ENCODE data around the gene H1-8.

H1-8 gene

GRCh38 chr3:129574206-129574605 is 31.2 kb downstream of the H1-8 start:
- no peak for DNase-seq (ENCODE audit: low read depth)

DNA sequence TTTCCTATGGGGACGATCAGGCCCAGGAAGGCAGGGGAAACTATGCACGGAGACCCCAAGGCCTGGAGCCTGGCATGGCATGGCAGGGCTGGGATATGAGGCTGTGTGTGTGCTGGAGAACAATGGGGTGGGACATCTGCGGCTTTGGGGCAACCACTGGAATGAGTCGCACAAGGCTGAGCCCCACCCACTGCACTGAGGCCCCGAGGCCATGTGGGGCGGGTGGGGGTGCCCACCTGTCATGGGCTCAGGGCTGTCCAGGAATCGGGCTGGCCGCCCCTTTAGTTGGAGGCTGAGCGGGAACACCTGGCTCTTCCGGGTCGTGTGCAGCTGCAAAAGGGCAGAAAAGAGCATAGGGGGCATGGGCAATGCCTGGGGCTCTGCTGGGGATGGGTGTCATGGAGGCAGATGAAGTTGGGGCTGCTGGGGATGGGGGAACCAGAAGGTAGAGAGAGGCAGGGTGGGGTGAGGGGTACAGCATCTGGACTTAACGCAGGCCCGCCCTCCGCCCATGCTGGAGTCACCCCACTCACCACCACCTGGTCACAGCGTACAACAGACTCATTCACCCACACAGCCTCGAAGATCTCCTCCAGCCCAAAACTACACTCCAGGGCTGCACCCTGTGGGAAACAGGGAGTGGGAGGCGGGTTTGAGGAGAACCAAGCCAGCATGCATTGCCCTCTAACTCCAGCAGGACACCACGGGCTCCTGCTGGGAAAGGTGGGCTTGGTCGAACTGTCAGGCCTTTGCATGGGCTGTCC is 32.4 kb downstream of the H1-8 start:
- no peak for DNase-seq (ENCODE audit: low read depth)

GRCh38 chr3:129575997-129576384 is 33.0 kb downstream of the H1-8 start:
- no peak for DNase-seq (ENCODE audit: low read depth)

GRCh38 chr3:129576514-129577352 is 33.8 kb downstream of the H1-8 start:
- DNase-seq (ENCODE audit: low read depth), result peak; percentile 28

DNA sequence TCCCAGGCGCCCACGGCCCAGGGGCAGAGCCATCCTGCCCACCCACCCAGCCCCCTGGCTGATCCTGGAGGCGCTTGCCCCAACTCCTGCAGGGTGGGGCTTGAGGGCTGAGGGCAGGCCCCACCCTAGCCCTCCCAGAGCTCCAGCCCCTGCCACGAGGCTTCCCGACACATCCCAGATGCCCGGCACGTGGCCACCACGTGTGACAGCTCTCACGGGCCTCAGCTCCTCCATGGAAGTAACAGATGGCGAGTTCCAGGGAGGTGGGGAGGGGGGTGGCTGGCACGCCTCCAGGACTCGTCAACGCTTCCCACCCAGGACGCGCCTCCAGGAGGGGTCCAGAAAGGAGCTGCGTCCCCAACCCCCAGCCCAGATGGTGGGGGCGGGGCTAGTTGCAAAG is 34.4 kb downstream of the H1-8 start:
- DNase-seq (ENCODE audit: low read depth), result no peak

DNA sequence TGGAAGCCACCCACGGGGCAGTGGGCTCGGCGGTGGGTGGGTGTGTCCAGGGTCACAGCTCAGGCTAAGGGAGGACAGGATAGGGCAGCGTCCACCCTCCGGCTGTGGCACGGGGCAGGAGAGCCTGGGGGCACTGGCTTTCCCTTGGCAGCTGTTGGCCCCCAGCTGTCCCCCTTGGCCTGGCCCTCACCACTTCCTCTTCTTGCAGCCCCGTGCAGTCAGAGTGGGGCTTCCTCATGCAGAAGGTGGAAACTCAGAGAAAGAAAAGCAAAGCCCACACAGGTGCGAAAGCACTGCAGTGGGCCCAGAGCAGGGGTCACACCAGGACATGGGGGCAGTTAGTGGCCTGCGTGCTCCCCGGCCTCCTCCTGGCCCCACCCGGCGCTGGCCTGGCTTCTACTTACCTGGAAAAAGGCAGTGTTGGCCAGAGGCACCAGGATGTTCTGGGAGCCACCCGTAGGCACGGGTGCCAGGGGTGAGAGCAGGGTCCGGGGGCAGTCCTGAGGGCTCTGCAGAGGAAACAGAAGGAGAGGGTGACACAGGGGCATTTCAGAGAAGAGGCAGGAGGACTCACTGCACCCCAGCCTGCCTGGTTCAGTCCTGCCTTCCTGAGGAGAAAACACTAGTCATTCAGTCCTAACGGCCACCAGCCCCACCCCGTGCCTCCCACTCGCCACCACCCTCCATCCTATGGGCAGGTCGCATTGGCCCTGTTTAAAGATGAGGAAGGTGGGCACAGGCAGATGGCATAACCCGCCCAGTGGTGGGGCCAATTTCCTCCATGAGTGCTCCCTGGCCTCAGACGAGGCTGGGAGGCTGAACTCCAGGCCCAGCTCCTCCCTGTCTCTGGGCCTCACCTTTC is 35.2 kb downstream of the H1-8 start:
- DNase-seq (ENCODE audit: low read depth), result no peak

- DNase-seq (ENCODE audit: low read depth), result no peak
Observed at GRCh38 chr3:129579991-129580390, 37.0 kb downstream of the H1-8 start.

DNA sequence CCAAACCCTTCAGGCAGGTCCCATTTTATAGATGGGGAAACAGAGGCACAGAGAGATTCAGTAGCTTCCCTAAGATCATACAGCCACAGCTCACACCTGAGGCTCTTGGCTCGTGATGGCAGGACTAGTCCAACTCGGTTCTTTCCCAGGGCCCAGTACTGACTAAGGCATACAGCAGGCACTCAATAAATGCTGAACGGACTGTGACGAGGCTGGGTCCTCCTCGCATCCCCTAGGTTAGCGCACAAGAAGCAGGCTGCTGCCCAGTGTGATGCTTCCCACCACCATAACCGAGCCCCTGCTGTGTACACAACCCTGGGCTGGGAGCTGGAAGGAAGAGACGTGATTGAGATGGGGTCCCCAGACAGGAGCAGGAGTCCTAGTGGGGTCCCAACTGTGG is 38.6 kb downstream of the H1-8 start:
- DNase-seq (ENCODE audit: low read depth), result no peak

- DNase-seq (ENCODE audit: low read depth), result no peak
Observed at GRCh38 chr3:129582799-129583198, 39.8 kb downstream of the H1-8 start.

- DNase-seq (ENCODE audit: low read depth), result no peak
Observed at GRCh38 chr3:129583289-129583688, 40.3 kb downstream of the H1-8 start.

DNA sequence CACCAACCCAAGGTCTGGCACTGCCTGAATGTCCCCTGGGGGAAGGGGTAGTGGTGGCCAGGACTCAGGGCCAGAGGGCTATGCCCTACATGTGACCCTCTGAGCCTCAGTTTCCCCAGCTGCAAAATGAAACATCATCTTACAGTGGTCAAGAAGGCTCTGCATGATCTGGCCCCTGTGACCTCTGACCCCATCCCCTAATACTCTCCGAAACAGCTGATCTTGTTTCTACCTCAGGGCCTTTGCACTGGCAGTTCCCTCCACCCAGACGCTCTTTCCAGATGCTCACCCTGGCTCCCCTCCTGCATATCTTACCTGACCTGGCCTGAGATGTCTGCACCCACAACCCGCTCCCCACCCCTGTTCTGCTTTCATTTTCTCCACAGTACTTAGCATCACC is 41.7 kb downstream of the H1-8 start:
- no peak for DNase-seq (ENCODE audit: low read depth)

GRCh38 chr3:129585949-129586657 is 43.1 kb downstream of the H1-8 start:
- no peak for DNase-seq (ENCODE audit: low read depth)

DNA sequence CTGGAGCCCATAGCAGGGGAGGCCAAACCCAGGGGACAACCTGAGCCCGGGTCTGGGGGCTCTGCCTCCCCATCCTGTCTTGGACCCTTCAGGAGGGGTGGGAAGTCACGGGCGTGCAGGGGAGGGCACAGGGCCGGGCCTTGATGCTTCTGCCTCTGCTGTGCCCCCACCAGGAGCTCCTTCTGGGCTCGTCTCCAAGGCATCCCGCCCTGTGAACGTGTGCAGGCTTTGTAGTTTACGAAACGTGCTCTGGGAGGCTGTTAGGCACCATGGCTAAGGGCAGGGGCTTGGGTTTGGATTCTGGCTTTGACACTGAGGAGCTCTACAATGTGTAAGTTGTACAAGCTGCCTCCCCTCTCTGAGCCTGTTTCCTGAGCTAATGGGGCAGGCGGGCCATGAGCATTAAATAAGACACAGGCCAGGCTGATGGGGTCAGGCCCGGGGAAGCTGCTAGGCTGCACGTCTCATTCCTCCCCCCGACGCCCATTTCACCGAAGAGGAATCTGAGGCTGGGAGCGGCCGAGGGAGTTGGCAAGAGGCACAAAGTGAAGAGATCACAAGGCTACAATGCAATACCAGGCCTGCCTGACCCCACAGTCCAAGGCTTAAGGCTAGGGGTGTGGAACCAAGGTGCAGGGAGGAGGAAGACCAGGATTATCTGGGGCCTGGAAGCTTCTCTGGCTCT is 43.9 kb downstream of the H1-8 start:
- DNase-seq (ENCODE audit: low read depth), result no peak

- no peak for DNase-seq (ENCODE audit: low read depth)
Observed at GRCh38 chr3:129587566-129588210, 44.7 kb downstream of the H1-8 start.

DNA sequence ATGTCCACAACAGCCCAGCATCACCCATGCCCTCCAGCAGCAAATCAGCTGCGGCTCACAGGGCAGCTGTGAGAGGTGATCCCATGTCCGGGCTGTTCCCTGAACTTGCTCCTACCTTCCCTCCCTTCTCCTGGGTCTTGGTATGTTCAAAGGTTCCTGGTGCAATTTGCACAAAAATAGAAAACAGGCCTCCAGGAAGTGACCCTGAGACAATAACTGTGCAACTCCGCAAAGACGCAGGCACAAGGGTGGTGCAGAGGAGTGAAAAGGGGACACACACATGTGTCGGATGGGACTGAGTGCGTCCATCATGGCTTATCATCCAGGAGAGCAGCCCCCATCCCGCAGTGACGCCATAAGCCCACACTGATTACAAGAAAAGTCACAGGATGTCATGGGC is 47.2 kb downstream of the H1-8 start:
- DNase-seq (ENCODE audit: low read depth), result no peak

GRCh38 chr3:129591932-129592331 is 49.0 kb downstream of the H1-8 start:
- no peak for DNase-seq (ENCODE audit: low read depth)

GRCh38 chr3:129592381-129593131 is 49.6 kb downstream of the H1-8 start:
- no peak for DNase-seq (ENCODE audit: low read depth)

DNA sequence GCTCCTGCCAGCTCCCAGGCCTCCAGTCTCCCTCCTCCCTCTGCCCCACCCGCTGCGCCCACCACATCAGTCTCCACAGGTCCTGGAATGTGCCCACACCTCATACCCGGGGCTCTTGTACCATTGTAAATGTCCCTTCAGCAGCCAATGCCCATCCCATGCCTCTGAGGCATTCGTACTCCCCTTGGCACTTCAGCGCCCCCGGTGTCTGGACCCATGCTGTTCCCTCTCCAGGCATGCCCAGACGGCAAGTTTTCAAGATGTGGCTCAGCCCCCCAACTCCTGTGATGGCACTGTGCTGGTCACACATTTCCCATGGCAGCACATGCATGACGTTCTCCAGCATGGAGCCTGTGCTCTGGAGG is 50.2 kb downstream of the H1-8 start:
- DNase-seq (ENCODE audit: low read depth), result no peak

DNA sequence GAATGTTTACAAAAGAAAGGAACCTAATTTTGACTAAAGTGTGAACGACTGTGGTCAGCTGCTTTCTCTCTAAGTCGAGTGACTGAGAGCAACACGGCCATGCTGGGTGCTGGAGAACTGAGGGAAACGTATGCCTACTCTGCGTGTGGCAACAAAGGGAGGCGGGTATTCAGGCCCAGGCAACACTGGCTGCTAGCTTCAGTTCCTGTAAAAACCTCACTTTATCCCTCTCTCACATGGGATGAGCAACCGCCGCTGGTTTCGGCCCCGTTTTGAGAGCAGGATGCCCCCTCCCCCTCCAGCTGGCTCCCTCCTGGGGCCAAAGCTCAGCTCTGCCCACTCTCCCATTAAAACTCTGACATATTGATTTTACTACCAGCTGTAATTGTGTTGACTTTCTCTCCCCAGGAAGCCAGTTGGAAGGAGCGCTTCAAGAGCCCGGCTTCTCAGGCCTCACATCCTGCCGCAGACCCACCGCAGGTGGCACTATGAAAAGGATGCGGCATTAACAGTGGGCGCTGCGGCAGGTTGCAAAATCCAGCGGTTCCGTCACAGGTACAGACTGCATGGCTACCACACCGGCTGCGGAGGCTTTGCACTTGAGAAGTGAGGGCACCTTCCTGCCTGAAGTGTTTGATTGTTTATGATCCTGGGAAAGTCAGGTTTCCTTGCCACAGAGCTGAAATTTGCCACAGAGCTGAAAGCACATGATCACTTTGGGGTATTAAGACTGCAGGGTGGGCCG is 50.8 kb downstream of the H1-8 start:
- peak; percentile 22 for DNase-seq (ENCODE audit: low read depth)
